ENCODE results near the gene DYSF. TPM values are rescaled to one million over a fixed set of nuclear protein-coding genes. Genes with fewer than 3 reads are reported as not detected.

The DYSF gene
- total and polyA plus RNA-seq, 2 donors (not counting 3 experiments of a cell fraction or from before 2014, with no cell fraction given): 50.9 to 152 TPM

GRCh38 chr2:71634567-71634966 is 181.2 kb downstream of the DYSF start:
- Histone ChIP-seq H2AFZ (ENCODE audit: low read depth, low read length) (no peak overlapping the region), H3K9me3 (replicated peaks; ENCODE audit: control insufficient read depth, insufficient read depth, low read length) (no peaks in the 10 kb centered on the region), H3K27ac (ENCODE audit: insufficient read depth, low read depth, low read length) (no peak overlapping the region), H3K36me3 (ENCODE audit: control insufficient read depth in 2 of 2, extremely low read depth in 1 of 2, insufficient read depth in 2 of 2, low read length in 2 of 2) (no peaks in the 10 kb centered on the region), H3K9ac (replicated peaks; ENCODE audit: extremely low read depth, insufficient read depth, low read length) (no peak overlapping the region), H3K4me2 (ENCODE audit: insufficient read depth, low read length) (no peak overlapping the region), H3K9me1 (replicated peaks; ENCODE audit: control insufficient read depth, extremely low read depth, insufficient read depth, low read length) (no peaks in the 10 kb centered on the region), H3K27me3 (ENCODE audit: control insufficient read depth in 2 of 2, insufficient read depth in 2 of 2, low read length in 2 of 2) (no peaks in the 10 kb centered on the region), H4K20me1 (replicated peaks; ENCODE audit: control insufficient read depth, extremely low read depth, insufficient read depth, low read length) (no peaks in the 10 kb centered on the region), H3K79me2 (ENCODE audit: control insufficient read depth, insufficient read depth, low read length) (no peaks in the 10 kb centered on the region), H3K4me1 (ENCODE audit: control insufficient read depth, extremely low read depth, insufficient read depth, low read length) (no peaks in the 10 kb centered on the region), H3K4me3 (replicated peaks in 1 of 3; ENCODE audit: insufficient read depth in 1 of 3, low read depth in 1 of 3, low read length in 3 of 3) (no peak overlapping the region)
- CTCF ChIA-PET: no interaction called here
- TF ChIP-seq MYC (IDR thresholded peaks at IDR 0.05; ENCODE audit: low read depth, low read length): no peak
- no peak for TF ChIP-seq EZH2 (IDR thresholded peaks at IDR 0.05; ENCODE audit: borderline replicate concordance, low read depth, low read length, severe bottlenecking)
- TF ChIP-seq JUN (IDR thresholded peaks at IDR 0.05; ENCODE audit: borderline replicate concordance, insufficient read depth, insufficient read length, low read depth): no peak
- no peak for TF ChIP-seq GATA2 (IDR thresholded peaks at IDR 0.05; ENCODE audit: insufficient read depth, insufficient read length, low read depth, low read length)
- TF ChIP-seq MAX (IDR thresholded peaks at IDR 0.05; ENCODE audit: insufficient read depth, insufficient read length): no peak
- no peak for TF ChIP-seq POLR2AphosphoS5 (IDR thresholded peaks at IDR 0.05; ENCODE audit: insufficient read depth, low read depth, low read length)
- TF ChIP-seq POLR2A (IDR thresholded peaks at IDR 0.05; ENCODE audit: low read depth, low read length): no peak
- no peak for TF ChIP-seq CTCF (IDR thresholded peaks at IDR 0.05; ENCODE audit: extremely low read depth in 1 of 2, insufficient read depth in 1 of 2, low read depth in 1 of 2, low read length in 2 of 2)
- no peak for TF ChIP-seq FOS (IDR thresholded peaks at IDR 0.05; ENCODE audit: borderline replicate concordance, insufficient read depth, low read length)
- FAIRE-seq (no peak), DNase-seq (ENCODE audit: low read depth, low spot score) (no peak)
- intact Hi-C loops (cut with micrococcal nuclease) (no loop called here), dilution Hi-C loops (cut with MboI; ENCODE audit: extremely low pct_ligation_motif_present, low sequenced_read_pairs) (no loop called here)
- POLR2A ChIA-PET: no interaction called here
- BruUV-seq (replicated peaks): no TSS peak

Data from endothelial cell of umbilical vein (primary cell).